ENCODE measurements around the gene ACTN1.
A peak's percentile ranks its signal among the peaks of the same experiment; 100 is the strongest.

Gene ACTN1

DNA sequence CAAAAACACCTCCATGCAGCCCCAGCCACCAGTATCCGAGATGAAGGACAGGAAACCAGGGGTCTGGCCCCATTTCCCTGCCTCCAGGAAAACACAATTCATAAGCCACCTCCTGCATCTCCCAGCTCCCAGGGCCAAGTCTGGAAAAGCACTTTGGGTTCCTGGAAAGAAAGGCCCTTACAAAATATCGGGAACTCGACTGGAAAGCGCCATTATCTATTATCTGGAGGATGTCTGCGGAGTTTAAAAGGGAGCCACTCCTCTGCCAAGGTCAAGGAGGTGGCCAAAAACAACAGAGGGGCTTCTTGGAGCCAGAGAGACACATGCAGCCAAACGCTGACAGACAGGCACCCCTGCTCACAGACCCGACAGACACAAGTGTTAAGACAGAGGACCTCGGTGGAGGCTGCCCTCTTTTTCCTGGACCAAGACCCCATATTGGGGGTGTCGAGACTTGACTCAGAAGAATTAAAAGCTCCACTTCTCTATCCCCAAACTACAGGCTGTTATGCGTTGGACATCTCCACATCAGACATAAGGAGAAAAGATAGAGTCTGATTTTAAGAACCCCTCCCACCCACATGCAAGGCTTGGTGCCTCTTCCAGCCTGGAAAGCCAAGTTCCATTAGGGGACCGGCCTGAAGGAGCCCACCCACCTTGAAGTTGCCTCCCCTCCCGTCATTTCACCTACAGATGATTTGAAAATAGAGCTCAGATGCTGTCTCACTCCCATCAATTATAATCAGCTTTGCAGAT lies 9.6 kb downstream of the ACTN1 start:
- no peak for DNase-seq (ENCODE audit: low read depth)

- DNase-seq (ENCODE audit: low read depth) = no peak
These were observed 10.4 kb downstream of the ACTN1 start for GRCh38 chr14:68968721-68969120.

DNA sequence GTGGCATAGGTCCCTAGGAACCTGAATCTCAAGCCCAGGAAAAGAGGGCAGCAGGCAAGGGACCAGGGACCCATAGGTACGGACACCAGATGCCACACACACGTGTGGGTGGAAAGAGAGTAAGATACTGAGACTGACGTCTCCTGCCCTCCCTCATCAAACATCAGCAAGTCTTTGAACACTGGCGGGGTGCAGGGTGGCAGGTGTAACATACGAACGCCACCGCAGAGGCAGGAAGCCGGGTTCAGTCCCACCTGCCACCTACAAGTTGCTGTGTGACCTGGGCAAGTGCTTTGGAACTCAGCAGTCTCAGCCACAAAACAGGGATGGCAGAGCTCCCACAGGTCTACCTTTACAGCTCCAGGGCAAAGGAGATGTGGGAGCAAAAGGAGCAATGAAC lies 11.1 kb downstream of the ACTN1 start:
- DNase-seq (ENCODE audit: low read depth) = no peak

DNA sequence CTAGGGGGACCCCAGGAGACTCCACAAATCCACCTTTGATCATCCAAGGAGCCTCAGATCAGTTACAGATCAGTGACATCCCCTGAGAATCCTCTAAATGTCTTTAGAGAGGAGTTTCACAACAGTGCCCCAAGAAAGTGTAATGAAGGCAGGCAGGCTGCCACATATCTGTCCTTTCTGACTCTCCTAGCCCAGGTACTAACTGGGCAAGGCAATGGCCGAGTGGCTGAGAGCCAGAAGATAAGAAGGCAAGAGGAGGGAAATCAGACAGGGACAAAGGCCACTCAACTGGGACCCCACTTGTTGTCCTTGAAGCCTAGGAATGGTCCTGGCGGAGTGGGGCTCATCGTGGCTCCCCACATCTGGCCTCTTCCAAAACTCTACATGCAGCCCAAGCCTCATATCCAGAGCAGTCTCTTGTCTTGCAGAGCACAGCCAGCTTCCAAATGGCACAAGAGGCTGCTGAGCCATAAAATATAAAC lies 11.6 kb downstream of the ACTN1 start:
- no peak for DNase-seq (ENCODE audit: low read depth)

- no peak for DNase-seq (ENCODE audit: low read depth)
These were observed 12.2 kb downstream of the ACTN1 start for GRCh38 chr14:68966872-68967301.

- no peak for DNase-seq (ENCODE audit: low read depth)
These were observed 13.8 kb downstream of the ACTN1 start for GRCh38 chr14:68965261-68965761.

- DNase-seq (ENCODE audit: low read depth) = no peak
These were observed 14.6 kb downstream of the ACTN1 start for GRCh38 chr14:68964300-68965093.

- DNase-seq (ENCODE audit: low read depth) = no peak
These were observed 16.4 kb downstream of the ACTN1 start for GRCh38 chr14:68962681-68963080.

GRCh38 chr14:68961781-68962584 lies 17.1 kb downstream of the ACTN1 start:
- DNase-seq (ENCODE audit: low read depth) = peak; percentile 82

DNA sequence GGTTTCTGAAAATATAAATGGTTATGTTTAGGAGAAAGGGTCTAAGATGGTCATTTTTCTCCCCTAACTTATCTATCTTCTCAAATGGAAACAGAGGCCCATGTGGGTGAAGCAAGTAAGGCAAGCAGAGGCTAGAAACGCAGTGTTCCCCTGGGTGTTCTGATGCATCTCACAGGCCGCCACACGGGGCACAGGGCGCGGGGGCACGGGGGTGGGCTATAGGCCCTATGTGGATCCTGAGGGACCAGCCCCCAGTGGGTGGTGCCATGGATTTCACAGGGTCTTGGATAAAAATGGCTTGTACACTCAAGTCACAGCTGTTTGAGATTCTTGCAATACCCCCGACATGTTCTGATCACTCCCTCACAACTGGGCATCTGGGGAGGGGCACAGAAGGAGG lies 17.7 kb downstream of the ACTN1 start:
- no peak for DNase-seq (ENCODE audit: low read depth)

- DNase-seq (ENCODE audit: low read depth) = no peak
These were observed 19.0 kb downstream of the ACTN1 start for GRCh38 chr14:68960123-68960522.

DNA sequence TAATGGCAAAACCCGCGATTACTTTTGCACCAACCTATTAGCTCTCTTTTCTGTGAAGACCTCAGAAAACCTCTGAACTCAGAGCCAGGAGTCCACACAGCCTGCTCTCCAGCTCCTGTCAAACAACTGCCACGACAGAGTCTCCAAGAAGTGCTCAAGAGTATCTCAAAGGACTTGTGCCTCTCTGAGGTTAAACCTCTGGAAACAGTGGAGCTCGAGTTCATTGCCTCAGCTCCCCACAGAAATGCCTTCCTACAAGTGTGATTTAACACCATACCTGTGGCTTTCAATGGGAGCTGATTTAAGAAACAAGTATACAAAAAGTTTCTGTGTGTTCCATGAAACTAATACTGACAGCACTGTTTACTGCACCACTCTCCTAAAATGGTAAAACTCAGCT lies 20.1 kb downstream of the ACTN1 start:
- no peak for DNase-seq (ENCODE audit: low read depth)

- no peak for DNase-seq (ENCODE audit: low read depth)
These were observed 20.5 kb downstream of the ACTN1 start for GRCh38 chr14:68958553-68958952.

DNA sequence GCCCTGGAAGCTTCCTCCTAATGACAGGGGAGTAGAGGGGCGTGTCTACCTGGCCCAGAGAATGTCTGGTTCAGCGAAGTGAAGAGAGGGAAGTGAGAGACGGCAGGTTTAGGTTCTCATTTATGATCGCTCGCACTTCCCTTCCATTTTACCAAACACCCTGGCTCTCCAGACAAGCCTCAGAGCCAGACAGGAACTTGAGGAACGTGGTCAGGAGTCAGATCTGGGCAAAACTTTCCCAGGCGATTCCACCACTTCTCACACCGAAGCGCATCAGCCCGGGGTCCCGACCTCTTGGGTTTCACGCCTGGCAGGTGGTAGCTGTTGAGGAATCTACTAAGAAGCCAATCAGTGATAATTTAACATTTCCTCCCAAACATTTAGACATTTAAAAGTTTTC lies 21.3 kb downstream of the ACTN1 start:
- DNase-seq (ENCODE audit: low read depth) = no peak

- no peak for DNase-seq (ENCODE audit: low read depth)
These were observed 22.4 kb downstream of the ACTN1 start for GRCh38 chr14:68956724-68957123.

GRCh38 chr14:68955851-68956179 lies 23.3 kb downstream of the ACTN1 start:
- no peak for DNase-seq (ENCODE audit: low read depth)

DNA sequence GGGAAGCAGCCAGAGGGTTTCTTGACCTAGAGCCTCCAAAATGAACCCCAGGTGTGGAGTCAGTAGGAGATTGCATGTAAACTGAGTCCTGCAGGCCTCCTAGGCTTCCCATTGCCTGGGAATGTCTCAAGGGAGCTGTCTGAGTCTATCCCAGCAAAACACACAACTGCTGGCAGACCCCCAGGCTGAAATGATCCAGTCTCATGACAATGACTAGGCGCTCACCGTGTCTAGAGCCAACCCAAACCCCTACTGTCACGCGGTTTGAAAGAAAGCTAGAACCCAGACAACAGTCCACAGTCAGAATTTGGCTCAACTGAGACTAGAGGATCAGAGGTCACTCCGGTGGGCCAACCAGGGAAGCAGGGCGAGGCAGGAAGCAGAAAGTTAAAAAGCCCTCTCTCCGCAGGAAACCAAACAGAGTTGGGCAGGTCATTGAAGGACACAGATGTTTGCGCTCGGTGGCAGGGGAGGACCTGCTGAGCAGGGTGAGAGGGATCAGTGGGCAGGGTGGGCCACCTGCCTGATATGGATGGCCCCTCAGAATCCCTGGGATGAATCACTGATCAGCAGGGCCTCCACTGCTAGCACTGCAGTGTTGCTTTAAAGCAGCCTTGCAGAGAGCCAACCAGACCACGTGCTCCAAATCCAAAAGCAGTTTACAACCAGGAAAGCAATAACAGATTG lies 23.8 kb downstream of the ACTN1 start:
- DNase-seq (ENCODE audit: low read depth) = no peak

- peak; percentile 66 for DNase-seq (ENCODE audit: low read depth)
These were observed 25.9 kb downstream of the ACTN1 start for GRCh38 chr14:68953196-68953555.

- no peak for DNase-seq (ENCODE audit: low read depth)
These were observed 26.4 kb downstream of the ACTN1 start for GRCh38 chr14:68952531-68953195.

GRCh38 chr14:68951800-68952530 lies 27.1 kb downstream of the ACTN1 start:
- DNase-seq (ENCODE audit: low read depth) = no peak

All from ELR (cell line).